GM18517 (cell line): ENCODE measurements around the gene TMEM185B.
A peak's percentile ranks its signal among the peaks of the same experiment; 100 is the strongest.

Source experiments
- ATAC-seq: cut with Tn5 transposase; IDR thresholded peaks from one replicate; pipeline ENCODE4 v1.9.1; 2021; ENCODE audit warnings: mild to moderate bottlenecking, moderate library complexity; ENCODE audit not compliant: unreplicated experiment

Gene TMEM185B

GRCh38 chr2:120252225-120253020 is 29.2 kb upstream of the TMEM185B start, which contains the start of gene RALB:
RALB (plus strand) TSS chr2:120252852; CDS start chr2:120278665, 25,813 bp downstream.
- ATAC-seq: peak; percentile 89

GRCh38 chr2:120251880-120252224 is 28.7 kb upstream of the TMEM185B start:
- ATAC-seq: no peak

- no peak for ATAC-seq
Observed at GRCh38 chr2:120251078-120251477, 27.9 kb upstream of the TMEM185B start.

- no peak for ATAC-seq
Observed at GRCh38 chr2:120250640-120251039, 27.4 kb upstream of the TMEM185B start.

DNA sequence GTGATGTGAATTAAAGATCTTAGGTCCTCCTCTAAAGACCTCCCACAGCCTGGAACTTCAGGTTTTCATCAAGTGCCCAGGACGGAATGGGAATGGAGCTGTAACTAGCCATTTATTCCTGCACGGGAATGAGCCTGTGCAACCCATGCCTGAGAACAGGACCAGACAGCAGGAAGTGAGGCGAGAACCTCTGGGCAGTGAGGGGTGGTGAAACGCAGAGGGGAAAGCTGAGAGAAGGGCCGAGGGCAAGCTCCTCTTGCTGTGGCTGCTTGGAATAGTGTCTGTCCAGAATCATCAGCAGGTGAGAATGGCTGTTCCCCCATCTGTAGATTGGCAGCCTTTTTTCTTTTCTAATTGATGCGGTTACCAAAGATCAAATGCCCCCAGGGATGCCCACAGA is 24.7 kb upstream of the TMEM185B start:
- no peak for ATAC-seq

- no peak for ATAC-seq
Observed at GRCh38 chr2:120246546-120247300, 23.5 kb upstream of the TMEM185B start.

- ATAC-seq: no peak
Observed at GRCh38 chr2:120245520-120246332, 22.5 kb upstream of the TMEM185B start.

GRCh38 chr2:120244656-120245519 is 21.7 kb upstream of the TMEM185B start:
- no peak for ATAC-seq

- ATAC-seq: no peak
Observed at GRCh38 chr2:120243875-120244553, 20.8 kb upstream of the TMEM185B start.

DNA sequence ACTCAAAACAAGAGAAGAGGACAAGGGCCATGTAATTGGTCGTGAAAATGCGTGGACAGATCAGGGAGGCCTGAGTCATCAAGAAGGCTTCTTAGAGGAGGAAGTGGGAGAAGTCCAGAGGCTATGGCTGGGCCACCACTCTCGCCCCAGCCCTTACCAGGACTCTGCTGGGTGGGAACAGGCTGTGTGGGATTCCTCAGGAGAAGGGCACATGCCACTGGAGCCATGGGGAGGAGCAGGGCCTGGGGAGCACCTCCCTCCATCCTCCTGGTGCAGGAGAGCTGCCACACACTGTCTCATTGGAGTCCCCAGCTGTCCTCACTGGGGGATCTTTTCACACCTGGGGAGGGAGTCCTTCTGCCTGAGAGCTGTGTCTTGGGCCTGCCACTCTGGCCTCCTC is 20.0 kb upstream of the TMEM185B start:
- no peak for ATAC-seq

GRCh38 chr2:120241684-120242083 is 18.5 kb upstream of the TMEM185B start:
- no peak for ATAC-seq

GRCh38 chr2:120240901-120241429 is 17.8 kb upstream of the TMEM185B start:
- no peak for ATAC-seq

GRCh38 chr2:120239488-120240287 is 16.5 kb upstream of the TMEM185B start:
- no peak for ATAC-seq

GRCh38 chr2:120238728-120239487 is 15.7 kb upstream of the TMEM185B start:
- ATAC-seq: no peak

DNA sequence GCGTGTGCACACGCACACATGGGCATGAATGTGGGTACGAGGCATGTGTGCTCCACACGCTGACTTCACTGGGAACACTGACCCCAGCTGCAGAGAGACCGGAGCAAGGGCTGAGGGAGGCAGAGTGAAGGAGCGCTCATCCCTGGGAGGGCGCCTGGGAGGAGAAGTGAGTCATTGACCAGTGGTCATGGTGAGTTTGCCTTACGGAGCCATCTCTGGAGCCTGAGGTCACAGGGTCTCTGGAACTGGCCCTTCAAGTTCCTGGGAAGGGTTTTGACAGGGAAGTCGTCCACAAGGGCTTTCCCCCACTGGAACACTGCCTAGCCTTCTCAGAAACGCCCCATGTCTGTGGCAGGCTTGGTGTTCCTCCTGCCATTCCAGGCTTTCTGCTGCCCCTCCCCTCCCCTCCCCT is 14.3 kb upstream of the TMEM185B start:
- no peak for ATAC-seq

DNA sequence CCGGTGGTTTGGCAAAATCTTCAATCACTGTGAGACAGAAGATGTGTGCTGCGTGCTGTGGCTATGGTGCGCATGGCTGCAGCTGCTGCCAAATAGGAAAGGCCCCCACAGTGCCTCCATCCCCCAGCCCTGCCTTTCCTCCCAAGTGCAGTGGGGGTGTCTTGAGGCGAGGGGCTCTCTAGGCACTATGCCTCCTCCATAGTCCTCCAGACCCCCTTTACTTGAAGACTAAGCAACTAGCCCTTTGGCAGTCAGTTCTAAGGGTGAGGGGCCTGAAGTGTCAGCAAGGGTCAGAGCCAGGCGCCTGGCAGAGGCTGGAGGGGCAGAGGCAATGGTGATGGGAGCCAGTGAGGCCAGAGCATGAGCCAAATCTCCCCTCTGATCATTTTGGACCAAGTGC is 13.6 kb upstream of the TMEM185B start:
- no peak for ATAC-seq

- no peak for ATAC-seq
Observed at GRCh38 chr2:120236316-120236715, 13.1 kb upstream of the TMEM185B start.

DNA sequence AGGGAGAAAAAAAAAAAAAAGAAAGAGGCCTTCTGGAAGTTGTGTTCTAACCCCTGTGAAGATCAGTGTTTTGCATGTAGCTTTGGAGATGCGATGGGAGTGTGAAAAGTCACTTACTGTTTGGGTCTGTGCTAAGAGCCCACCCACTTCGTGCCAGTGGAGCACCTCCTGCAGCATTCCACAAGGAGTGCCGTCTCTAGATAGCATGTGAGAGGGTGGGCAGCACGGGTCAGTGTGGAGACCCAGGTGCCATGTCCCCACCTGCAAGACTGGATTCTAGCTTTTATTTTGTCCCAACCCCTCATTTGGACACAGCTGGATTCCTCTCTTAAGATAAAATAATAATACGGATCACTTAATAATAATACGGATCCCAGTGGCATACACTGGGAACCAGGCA is 12.5 kb upstream of the TMEM185B start:
- ATAC-seq: no peak
